SK-N-SH (cell line): ENCODE results near the gene GATB.

Experiments
- CTCF ChIP-seq: fragments of 200-600 bp; sonication (generic); IDR thresholded peaks from 2 replicates; pipeline ENCODE4 v1.6.1; 2017; ENCODE audit warnings: antibody characterized with exemption, mild to moderate bottlenecking, moderate library complexity
- EP300 ChIP-seq, 2 experiments: IDR thresholded peaks; 2 replicates each; pipeline versions ENCODE4 v1.4.0 to v1.6.1; 2012; ENCODE audit warnings: borderline replicate concordance in 1 of 2, low read depth in 1 of 2, low read length in 1 of 2
- POLR2AphosphoS5 ChIP-seq: IDR thresholded peaks from 2 replicates; pipeline ENCODE4 v1.6.1; 2012; ENCODE audit warnings: low read depth, low read length
- SMC3 ChIP-seq: IDR thresholded peaks from 2 replicates; pipeline ENCODE4 v1.6.1; 2012; ENCODE audit warnings: low read depth, low read length, improper control_type of control experiment
- TF ChIP-seq, protein P1 (sequence below): IDR thresholded peaks from 2 replicates; pipeline ENCODE4 v1.4.0; 2012; ENCODE audit warnings: low read depth, borderline replicate concordance
- TF ChIP-seq, protein P2 (sequence below): IDR thresholded peaks from 2 replicates; pipeline ENCODE4 v1.4.0; 2012; ENCODE audit warnings: low read depth

DNA sequence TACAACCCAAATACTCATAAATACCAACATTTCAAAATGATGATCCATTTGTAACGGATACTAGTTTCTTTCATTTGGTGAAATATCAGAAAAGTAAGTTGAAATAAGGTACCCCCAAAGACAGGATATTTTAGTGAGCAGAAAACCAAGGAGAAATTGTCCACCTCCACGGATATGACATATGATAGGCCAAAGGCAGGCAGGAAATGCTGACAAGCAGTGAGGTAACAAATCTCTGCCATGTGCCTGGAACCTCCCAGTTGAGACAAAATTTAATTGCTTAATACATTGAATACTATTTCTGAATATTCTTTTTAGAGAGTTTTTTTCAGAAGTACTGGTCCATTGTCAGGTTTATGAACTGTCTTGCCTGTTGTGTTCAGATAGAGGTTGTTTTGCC lies 118.8 kb downstream of the GATB start:
- no peak for TF ChIP-seq POLR2AphosphoS5
- TF ChIP-seq SMC3 = no peak
- no peak for TF ChIP-seq EP300 (IDR thresholded peaks at IDR 0.05; ENCODE audit: borderline replicate concordance in 1 of 2, low read depth in 1 of 2, low read length in 1 of 2)
- no peak for TF ChIP-seq CTCF
- TF ChIP-seq, protein P1, sequence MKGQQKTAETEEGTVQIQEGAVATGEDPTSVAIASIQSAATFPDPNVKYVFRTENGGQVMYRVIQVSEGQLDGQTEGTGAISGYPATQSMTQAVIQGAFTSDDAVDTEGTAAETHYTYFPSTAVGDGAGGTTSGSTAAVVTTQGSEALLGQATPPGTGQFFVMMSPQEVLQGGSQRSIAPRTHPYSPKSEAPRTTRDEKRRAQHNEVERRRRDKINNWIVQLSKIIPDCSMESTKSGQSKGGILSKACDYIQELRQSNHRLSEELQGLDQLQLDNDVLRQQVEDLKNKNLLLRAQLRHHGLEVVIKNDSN = no peak
- TF ChIP-seq, protein P2, sequence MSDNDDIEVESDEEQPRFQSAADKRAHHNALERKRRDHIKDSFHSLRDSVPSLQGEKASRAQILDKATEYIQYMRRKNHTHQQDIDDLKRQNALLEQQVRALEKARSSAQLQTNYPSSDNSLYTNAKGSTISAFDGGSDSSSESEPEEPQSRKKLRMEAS = no peak
